BE2C (cell line): Measurements from ENCODE around the gene CYB561A3.

Experiments used
- DNase-seq: peaks from one replicate; pipeline ENCODE4 v3.0.0-alpha.2; 2020
- H3K27me3 ChIP-seq: fragments of 250-450 bp; sonication (Bioruptor Pico); 2 replicates; pipeline ENCODE4 v1.5.1; 2020; ENCODE audit warnings: mild to moderate bottlenecking
- H3K36me3 ChIP-seq: fragments of 250-450 bp; sonication (Bioruptor Pico); 2 replicates; pipeline ENCODE4 v1.5.1; 2020; ENCODE audit warnings: mild to moderate bottlenecking
- H3K4me1 ChIP-seq: fragments of 250-450 bp; sonication (Bioruptor Pico); 2 replicates; pipeline ENCODE4 v1.5.1; 2020
- H3K4me3 ChIP-seq: 2 replicates; pipeline ENCODE4 v1.5.1; 2011; ENCODE audit warnings: low read depth, low read length
- H3K9me3 ChIP-seq: fragments of 250-450 bp; sonication (Bioruptor Pico); 2 replicates; pipeline ENCODE4 v1.5.1; 2020
- CTCF ChIP-seq: IDR thresholded peaks from 2 replicates; pipeline ENCODE4 v1.5.1; 2012; ENCODE audit warnings: mild to moderate bottlenecking, low read depth, low read length

The CYB561A3 gene

GRCh38 chr11:61337706-61338470 lies 23.8 kb downstream of the CYB561A3 start:
- H3K4me1 ChIP-seq, result no peaks in the 10 kb centered on the region; the same call in 1 of the 2 replicates
- H3K4me3 ChIP-seq, result no peak overlapping the region
- no peak for DNase-seq

GRCh38 chr11:61336171-61336935 lies 25.3 kb downstream of the CYB561A3 start:
- DNase-seq, result peak; percentile 77

More at GRCh38 chr11:61337706-61338470, 23.8 kb downstream of the CYB561A3 start:
- TF ChIP-seq CTCF, result no peak
- no peaks in the 10 kb centered on the region for H3K9me3 ChIP-seq
- H3K27me3 ChIP-seq, result no peaks in the 10 kb centered on the region
- no peaks in the 10 kb centered on the region for H3K36me3 ChIP-seq

GRCh38 chr11:61335355-61335710 lies 26.3 kb downstream of the CYB561A3 start:
- Histone ChIP-seq H3K4me3 (no peak overlapping the region), H3K27me3 (no peaks in the 10 kb centered on the region), H3K4me1 (no peaks in the 10 kb centered on the region; the same call in 1 of the 2 replicates), H3K36me3 (no peaks in the 10 kb centered on the region), H3K9me3 (no peaks in the 10 kb centered on the region)
- TF ChIP-seq CTCF, result no peak
- DNase-seq, result no peak

More at GRCh38 chr11:61336171-61336935, 25.3 kb downstream of the CYB561A3 start:
- H3K4me3 ChIP-seq, result no peak overlapping the region
- H3K9me3 ChIP-seq, result no peaks in the 10 kb centered on the region
- no peaks in the 10 kb centered on the region for H3K36me3 ChIP-seq
- H3K4me1 ChIP-seq, result no peaks in the 10 kb centered on the region; the same call in 1 of the 2 replicates
- peak; percentile 86 for TF ChIP-seq CTCF
- no peaks in the 10 kb centered on the region for H3K27me3 ChIP-seq

- Histone ChIP-seq H3K9me3 (no peaks in the 10 kb centered on the region), H3K36me3 (no peaks in the 10 kb centered on the region), H3K27me3 (no peaks in the 10 kb centered on the region), H3K4me1 (no peaks in the 10 kb centered on the region; the same call in 1 of the 2 replicates), H3K4me3 (no peak overlapping the region)
- no peak for TF ChIP-seq CTCF
- no peak for DNase-seq
Observed at GRCh38 chr11:61334434-61335354, 27.0 kb downstream of the CYB561A3 start.

GRCh38 chr11:61333550-61334433 lies 27.9 kb downstream of the CYB561A3 start:
- H3K4me1 ChIP-seq, result no peaks in the 10 kb centered on the region; the same call in 1 of the 2 replicates
- H3K4me3 ChIP-seq, result peak overlapping the region; percentile 89
- no peaks in the 10 kb centered on the region for H3K9me3 ChIP-seq
- H3K36me3 ChIP-seq, result peaks cover 5% of the 10 kb centered on the region
- TF ChIP-seq CTCF, result no peak
- H3K27me3 ChIP-seq, result no peaks in the 10 kb centered on the region
- DNase-seq, result no peak
